ENCODE data around the gene FAM83F. TPM values are rescaled to one million over a fixed set of nuclear protein-coding genes. Genes with fewer than 3 reads are reported as not detected.

Gene FAM83F
- total and polyA plus RNA-seq, 4 donors, result 0.39 to 1.5 (median 1.2) TPM

- H3K9me3 ChIP-seq (ENCODE audit: control insufficient read depth in 4 of 4, low read length in 3 of 4), result no peaks in the 10 kb centered on the region
- WGBS, result 76% methylated on average over 24 of the region's 24 CpGs
- H3K27me3 ChIP-seq (ENCODE audit: control insufficient read depth in 4 of 4, insufficient read depth in 4 of 4, low read length in 3 of 4), result no peaks in the 10 kb centered on the region
- H3K4me3 ChIP-seq (ENCODE audit: low read depth in 1 of 3, low read length in 3 of 3), result no peak overlapping the region
- H3K9ac ChIP-seq (ENCODE audit: low read depth in 1 of 2, low read length in 2 of 2), result no peak overlapping the region
- DNase-seq (ENCODE audit: low spot score), result no peak
- TF ChIP-seq RXRA (IDR thresholded peaks at IDR 0.05) (no peak), RAD21 (IDR thresholded peaks at IDR 0.05) (no peak), ZBTB33 (IDR thresholded peaks at IDR 0.05) (no peak), YY1 (IDR thresholded peaks at IDR 0.05) (no peak), TAF1 (conservative IDR thresholded peaks at IDR 0.05) (no peak), NR2F2 (IDR thresholded peaks at IDR 0.05) (no peak), HNF4G (IDR thresholded peaks at IDR 0.05) (no peak), REST (IDR thresholded peaks at IDR 0.05) (no peak)
- no peaks in the 10 kb centered on the region for H3K36me3 ChIP-seq (ENCODE audit: control insufficient read depth in 4 of 4, insufficient read depth in 3 of 4, low read depth in 1 of 4, low read length in 3 of 4)
- peaks cover 0 to 4% (median 0%) of the 10 kb centered on the region in 4 donors for H3K4me1 ChIP-seq (ENCODE audit: control insufficient read depth in 4 of 4, insufficient read depth in 4 of 4, low read length in 3 of 4)
- H3K27ac ChIP-seq (ENCODE audit: low read depth in 1 of 2, low read length in 2 of 2), result no peak overlapping the region
Measured at GRCh38 chr22:40009951-40010671, 15.4 kb downstream of the FAM83F start.

- peaks cover 0 to 4% (median 0%) of the 10 kb centered on the region in 4 donors for H3K4me1 ChIP-seq (ENCODE audit: control insufficient read depth in 4 of 4, insufficient read depth in 4 of 4, low read length in 3 of 4)
- H3K4me3 ChIP-seq (ENCODE audit: low read depth in 1 of 3, low read length in 3 of 3), result no peak overlapping the region
- H3K27ac ChIP-seq (ENCODE audit: low read depth in 1 of 2, low read length in 2 of 2), result no peak overlapping the region
- H3K27me3 ChIP-seq (ENCODE audit: control insufficient read depth in 4 of 4, insufficient read depth in 4 of 4, low read length in 3 of 4), result no peaks in the 10 kb centered on the region
- TF ChIP-seq JUND (IDR thresholded peaks at IDR 0.05), result no peak
- no peak for TF ChIP-seq FOXA1 (IDR thresholded peaks at IDR 0.05)
- no peak for TF ChIP-seq FOXA2 (IDR thresholded peaks at IDR 0.05)
- H3K9ac ChIP-seq (ENCODE audit: low read depth in 1 of 2, low read length in 2 of 2), result no peak overlapping the region
- no peaks in the 10 kb centered on the region for H3K36me3 ChIP-seq (ENCODE audit: control insufficient read depth in 4 of 4, insufficient read depth in 3 of 4, low read depth in 1 of 4, low read length in 3 of 4)
- WGBS, result 83% methylated on average over 6 of the region's 6 CpGs
- no peak for DNase-seq (ENCODE audit: low spot score)
- H3K9me3 ChIP-seq (ENCODE audit: control insufficient read depth in 4 of 4, low read length in 3 of 4), result no peaks in the 10 kb centered on the region
Measured at GRCh38 chr22:40010746-40011145, 16.0 kb downstream of the FAM83F start.

- TF ChIP-seq HNF4G (IDR thresholded peaks at IDR 0.05) (no peak), JUND (IDR thresholded peaks at IDR 0.05) (no peak), HNF4A (conservative IDR thresholded peaks at IDR 0.05) (peak; percentile 17 to 31), REST (IDR thresholded peaks at IDR 0.05) (no peak), FOXA2 (IDR thresholded peaks at IDR 0.05) (no peak), RAD21 (IDR thresholded peaks at IDR 0.05) (no peak)
- no peaks in the 10 kb centered on the region for H3K9me3 ChIP-seq (ENCODE audit: control insufficient read depth in 4 of 4, low read length in 3 of 4)
- peaks cover 0 to 4% (median 0%) of the 10 kb centered on the region in 4 donors for H3K4me1 ChIP-seq (ENCODE audit: control insufficient read depth in 4 of 4, insufficient read depth in 4 of 4, low read length in 3 of 4)
- H3K36me3 ChIP-seq (ENCODE audit: control insufficient read depth in 4 of 4, insufficient read depth in 3 of 4, low read depth in 1 of 4, low read length in 3 of 4), result no peaks in the 10 kb centered on the region
- no peak overlapping the region for H3K27ac ChIP-seq (ENCODE audit: low read depth in 1 of 2, low read length in 2 of 2)
- 75% methylated on average over 5 of the region's 5 CpGs for WGBS
- H3K4me3 ChIP-seq (ENCODE audit: low read depth in 1 of 3, low read length in 3 of 3), result no peak overlapping the region
- no peak for DNase-seq (ENCODE audit: low spot score)
- H3K27me3 ChIP-seq (ENCODE audit: control insufficient read depth in 4 of 4, insufficient read depth in 4 of 4, low read length in 3 of 4), result no peaks in the 10 kb centered on the region
- H3K9ac ChIP-seq (ENCODE audit: low read depth in 1 of 2, low read length in 2 of 2), result no peak overlapping the region
Measured at GRCh38 chr22:40014667-40015248, 20.0 kb downstream of the FAM83F start.
